Activated gamma-delta T cell treated with Interleukin-2 at 50 U/mL for 16 hours (primary cell): ENCODE results near the gene ZNF804A.
"Not testable (repeated sequence)": the region's sequence is repeated elsewhere in the genome, so short reads cannot be mapped to it uniquely, and the experiment has no call there.

Experiments
- DNase-seq: peaks from one replicate; pipeline ENCODE4 v3.0.0-alpha.2; 2020

The ZNF804A gene

GRCh38 chr2:184728411-184728810 lies 130.1 kb downstream of the ZNF804A start:
- DNase-seq: no peak

- DNase-seq: no peak
Measured at GRCh38 chr2:184729581-184729980, 131.3 kb downstream of the ZNF804A start.

GRCh38 chr2:184730288-184730687 lies 132.0 kb downstream of the ZNF804A start:
- no peak for DNase-seq

- DNase-seq: no peak
Measured at GRCh38 chr2:184734338-184734737, 136.0 kb downstream of the ZNF804A start.

- no peak for DNase-seq
Measured at GRCh38 chr2:184735611-184736010, 137.3 kb downstream of the ZNF804A start.

- DNase-seq: no peak
Measured at GRCh38 chr2:184743096-184743495, 144.8 kb downstream of the ZNF804A start.

GRCh38 chr2:184756161-184756560 lies 157.8 kb downstream of the ZNF804A start:
- no peak for DNase-seq

GRCh38 chr2:184756885-184757284 lies 158.6 kb downstream of the ZNF804A start:
- DNase-seq: no peak

GRCh38 chr2:184759557-184760255 lies 161.4 kb downstream of the ZNF804A start:
- not testable (repeated sequence) for DNase-seq

- DNase-seq: no peak
Measured at GRCh38 chr2:184760931-184761330, 162.6 kb downstream of the ZNF804A start.

GRCh38 chr2:184765112-184765895 lies 167.0 kb downstream of the ZNF804A start:
- no peak for DNase-seq

GRCh38 chr2:184767059-184767458 lies 168.7 kb downstream of the ZNF804A start:
- DNase-seq: no peak

GRCh38 chr2:184769023-184769422 lies 170.7 kb downstream of the ZNF804A start:
- DNase-seq: no peak

- no peak for DNase-seq
Measured at GRCh38 chr2:184769686-184770085, 171.4 kb downstream of the ZNF804A start.

- no peak for DNase-seq
Measured at GRCh38 chr2:184779777-184780176, 181.4 kb downstream of the ZNF804A start.

GRCh38 chr2:184780384-184780783 lies 182.1 kb downstream of the ZNF804A start:
- no peak for DNase-seq

- DNase-seq: no peak
Measured at GRCh38 chr2:184780944-184781343, 182.6 kb downstream of the ZNF804A start.

- no peak for DNase-seq
Measured at GRCh38 chr2:184783576-184783975, 185.2 kb downstream of the ZNF804A start.

- DNase-seq: no peak
Measured at GRCh38 chr2:184793176-184793575, 194.8 kb downstream of the ZNF804A start.

- DNase-seq: no peak
Measured at GRCh38 chr2:184799379-184799778, 201.1 kb downstream of the ZNF804A start.

GRCh38 chr2:184814421-184814820 lies 216.1 kb downstream of the ZNF804A start:
- no peak for DNase-seq

GRCh38 chr2:184815824-184816223 lies 217.5 kb downstream of the ZNF804A start:
- DNase-seq: no peak

- DNase-seq: no peak
Measured at GRCh38 chr2:184824597-184824996, 226.3 kb downstream of the ZNF804A start.

GRCh38 chr2:184830531-184830930 lies 232.2 kb downstream of the ZNF804A start:
- no peak for DNase-seq
